ENCODE measurements around the gene TRERF1. TPM values are rescaled to one million over a fixed set of nuclear protein-coding genes. Genes with fewer than 3 reads are reported as not detected.
A peak's percentile ranks its signal among the peaks of the same experiment; 100 is the strongest.

TRERF1 gene
- total and polyA plus RNA-seq, 2 experiments from 2014 or later = 11.2 to 20.6 TPM

GRCh38 chr6:42419490-42420280, 32.0 kb downstream of the TRERF1 start:
- no peak overlapping the region for H3K4me3 ChIP-seq
- no peaks in the 10 kb centered on the region for H3K27me3 ChIP-seq (ENCODE audit: insufficient read depth)
- peak; percentile 49 for ATAC-seq
- H3K27ac Mint-ChIP-seq = peak overlapping the region; percentile 50; the same call in 1 of the 2 replicates
- 0 out of 2 replicates have a peak, but pooled peaks cover 4% of the 10 kb centered on the region for H3F3A ChIP-seq (replicated peaks; ENCODE audit: low read depth)
- H4K20me1 ChIP-seq (replicated peaks; ENCODE audit: insufficient read depth) = peaks cover 53% of the 10 kb centered on the region
- H2AFZ ChIP-seq = no peak overlapping the region
- no peaks in the 10 kb centered on the region for H3K9me3 Mint-ChIP-seq
- H3K4me1 ChIP-seq (ENCODE audit: insufficient read depth) = peaks cover 23% of the 10 kb centered on the region
- no peaks in the 10 kb centered on the region for H3K9me2 ChIP-seq (ENCODE audit: insufficient read depth)
- H3K4me3 Mint-ChIP-seq = no peak overlapping the region; the same call in 2 of the 3 replicates
- TF ChIP-seq CTCF (conservative IDR thresholded peaks at IDR 0.05; ENCODE audit: low read depth in 2 of 2) (peak; percentile 52 to 61), CREB1 (CRISPR knock-in tag; IDR thresholded peaks at IDR 0.05; ENCODE audit: low read depth) (no peak)
- peaks cover 96% of the 10 kb centered on the region for H3K79me2 ChIP-seq (replicated peaks; ENCODE audit: insufficient read depth)
- H3K27me3 Mint-ChIP-seq (ENCODE audit: insufficient read depth, low read depth, poor library complexity) = peaks cover 11% of the 10 kb centered on the region
- H3K4me2 ChIP-seq = no peak overlapping the region; the same call in 1 of the 2 replicates
- no peaks in the 10 kb centered on the region for H3K36me3 ChIP-seq (ENCODE audit: insufficient read depth)
- peaks cover 51% of the 10 kb centered on the region for H3K4me1 Mint-ChIP-seq
- DNase-seq (ENCODE audit: low spot score) = peak; percentile 72
- no peak overlapping the region; the same call in 1 of the 2 replicates for H3K27ac ChIP-seq (ENCODE audit: low read depth)
- H3K36me3 Mint-ChIP-seq (ENCODE audit: low read depth) = peaks cover 9% of the 10 kb centered on the region; the same call in 2 of the 3 replicates

GRCh38 chr6:42418724-42419123, 33.0 kb downstream of the TRERF1 start:
- ATAC-seq = no peak; the same call in 1 of the 3 replicates
- Histone ChIP-seq H3K36me3 (ENCODE audit: insufficient read depth) (no peaks in the 10 kb centered on the region), H3K9me2 (ENCODE audit: insufficient read depth) (no peaks in the 10 kb centered on the region), H3K79me2 (replicated peaks; ENCODE audit: insufficient read depth) (peaks cover 96% of the 10 kb centered on the region), H4K20me1 (replicated peaks; ENCODE audit: insufficient read depth) (peaks cover 44% of the 10 kb centered on the region), H3K4me1 (ENCODE audit: insufficient read depth) (peaks cover 31% of the 10 kb centered on the region), H3K4me3 (no peak overlapping the region), H3K4me2 (no peak overlapping the region; the same call in 1 of the 2 replicates), H3K27ac (ENCODE audit: low read depth) (no peak overlapping the region), H2AFZ (no peak overlapping the region), H3K27me3 (ENCODE audit: insufficient read depth) (no peaks in the 10 kb centered on the region), H3F3A (replicated peaks; ENCODE audit: low read depth) (0 out of 2 replicates have a peak, but pooled peaks cover 4% of the 10 kb centered on the region)
- TF ChIP-seq EZH2phosphoT487 (IDR thresholded peaks at IDR 0.05; ENCODE audit: unreplicated experiment) = no peak
- no peak for TF ChIP-seq ZNF331 (CRISPR knock-in tag; IDR thresholded peaks at IDR 0.05; ENCODE audit: low read depth)
- H3K4me3 Mint-ChIP-seq = no peak overlapping the region
- no peak for DNase-seq (ENCODE audit: low spot score)
- no peak overlapping the region for H3K27ac Mint-ChIP-seq
- peaks cover 9% of the 10 kb centered on the region; the same call in 2 of the 3 replicates for H3K36me3 Mint-ChIP-seq (ENCODE audit: low read depth)
- peaks cover 57% of the 10 kb centered on the region for H3K4me1 Mint-ChIP-seq
- no peaks in the 10 kb centered on the region for H3K9me3 Mint-ChIP-seq
- peaks cover 11% of the 10 kb centered on the region for H3K27me3 Mint-ChIP-seq (ENCODE audit: insufficient read depth, low read depth, poor library complexity)

- Mint-ChIP-seq H3K27ac (peak overlapping the region; percentile 61; the same call in 1 of the 2 replicates), H3K4me3 (no peak overlapping the region), H3K36me3 (ENCODE audit: low read depth) (peaks cover 3% of the 10 kb centered on the region; the same call in 2 of the 3 replicates), H3K27me3 (ENCODE audit: insufficient read depth, low read depth, poor library complexity) (peaks cover 6% of the 10 kb centered on the region), H3K4me1 (peaks cover 61% of the 10 kb centered on the region), H3K9me3 (no peaks in the 10 kb centered on the region)
- ATAC-seq (no peak; the same call in 2 of the 3 replicates), DNase-seq (ENCODE audit: low spot score) (no peak)
- Histone ChIP-seq H3K9me2 (ENCODE audit: insufficient read depth) (no peaks in the 10 kb centered on the region), H3K27me3 (ENCODE audit: insufficient read depth) (no peaks in the 10 kb centered on the region), H3K79me2 (replicated peaks; ENCODE audit: insufficient read depth) (peaks cover 96% of the 10 kb centered on the region), H3K4me2 (no peak overlapping the region), H3K27ac (ENCODE audit: low read depth) (no peak overlapping the region), H3K4me3 (no peak overlapping the region), H2AFZ (no peak overlapping the region), H3K36me3 (ENCODE audit: insufficient read depth) (no peaks in the 10 kb centered on the region), H3F3A (replicated peaks; ENCODE audit: low read depth) (0 out of 2 replicates have a peak, but pooled peaks cover 4% of the 10 kb centered on the region), H4K20me1 (replicated peaks; ENCODE audit: insufficient read depth) (peaks cover 44% of the 10 kb centered on the region), H3K4me1 (ENCODE audit: insufficient read depth) (peaks cover 39% of the 10 kb centered on the region)
- TF ChIP-seq STAT1 (IDR thresholded peaks at IDR 0.05; ENCODE audit: unreplicated experiment) = no peak
- TF ChIP-seq POLR2AphosphoS5 (IDR thresholded peaks at IDR 0.05; ENCODE audit: low read depth) = no peak
- no peak for TF ChIP-seq ETS1 (IDR thresholded peaks at IDR 0.05)
- TF ChIP-seq ZNF331 (CRISPR knock-in tag; IDR thresholded peaks at IDR 0.05; ENCODE audit: low read depth) = no peak
- no peak for TF ChIP-seq ZNF114 (CRISPR knock-in tag; IDR thresholded peaks at IDR 0.05)
- no peak for TF ChIP-seq CREB1 (CRISPR knock-in tag; IDR thresholded peaks at IDR 0.05; ENCODE audit: low read depth)
- TF ChIP-seq EZH2 (IDR thresholded peaks at IDR 0.05; ENCODE audit: low read depth, unreplicated experiment) = no peak
- no peak for TF ChIP-seq EZH2phosphoT487 (IDR thresholded peaks at IDR 0.05; ENCODE audit: unreplicated experiment)
These were observed 34.0 kb downstream of the TRERF1 start for GRCh38 chr6:42417641-42418112.

All from GM23338 (cell line).